ENCODE results near the gene OR6C74. TPM values are rescaled to one million over a fixed set of nuclear protein-coding genes. Genes with fewer than 3 reads are reported as not detected.

Gene OR6C74
- not detected for total RNA-seq
- polyA plus RNA-seq = not detected

GRCh38 chr12:55244309-55244708 lies at the start of gene OR6C74:
TSS of gene OR6C74 (plus strand) at chr12:55244609. CDS start at chr12:55247288, 2,679 bp downstream.
- WGBS, 2 donors = 86 to 90% methylated on average over 3 of the region's 3 CpGs
- no peak for FAIRE-seq

GRCh38 chr12:55220725-55221124 lies 23.7 kb upstream of the OR6C74 start, which contains the start of gene OR10A7:
TSS of gene OR10A7 (plus strand) at chr12:55221025. CDS start at chr12:55221025, 0 bp downstream.
- Histone ChIP-seq H3K27ac (no peak within 1 kb of the TSS), H3K36me3 (no peaks in the 10 kb centered on the region), H3K9me3 (no peaks in the 10 kb centered on the region), H3K4me3 (no peak within 1 kb of the TSS), H3K27me3 (no peaks in the 10 kb centered on the region), H3K4me1 (no peaks in the 10 kb centered on the region)
- ATAC-seq = no peak
- 70 to 74% methylated on average over 2 of the region's 2 CpGs for WGBS, 2 donors
- DNase-seq = no peak
- TF ChIP-seq CTCF (IDR thresholded peaks at IDR 0.05) = no peak
- intact Hi-C loops (cut with DNase I) = no loop called here
- FAIRE-seq = no peak

More at GRCh38 chr12:55244309-55244708, at the start of gene OR6C74:
- Histone ChIP-seq H3K4me1 (no peaks in the 10 kb centered on the region), H3K27me3 (peaks cover 0 to 4% (median 0%) of the 10 kb centered on the region in 4 donors), H3K36me3 (no peaks in the 10 kb centered on the region), H3K4me3 (no peak within 1 kb of the TSS), H3K9me3 (no peaks in the 10 kb centered on the region), H3K27ac (no peak within 1 kb of the TSS)
- no peak for TF ChIP-seq CTCF (IDR thresholded peaks at IDR 0.05)
- ATAC-seq = no peak
- intact Hi-C loops (cut with DNase I) = no loop called here
- no peak for DNase-seq

GRCh38 chr12:55226523-55226922 lies 17.9 kb upstream of the OR6C74 start:
- intact Hi-C loops (cut with DNase I) = no loop called here
- TF ChIP-seq CTCF (IDR thresholded peaks at IDR 0.05) = no peak
- Histone ChIP-seq H3K27me3 (no peaks in the 10 kb centered on the region), H3K4me3 (no peak overlapping the region), H3K27ac (no peak overlapping the region), H3K9me3 (no peaks in the 10 kb centered on the region), H3K4me1 (no peaks in the 10 kb centered on the region), H3K36me3 (no peaks in the 10 kb centered on the region)
- DNase-seq (no peak), FAIRE-seq (no peak), ATAC-seq (no peak)
- WGBS, 2 donors = 40 to 56% methylated on average over 1 of the region's 1 CpG

- DNase-seq (no peak), ATAC-seq (no peak), FAIRE-seq (no peak)
- intact Hi-C loops (cut with DNase I) = no loop called here
- Histone ChIP-seq H3K9me3 (no peaks in the 10 kb centered on the region), H3K27ac (no peak overlapping the region), H3K4me1 (no peaks in the 10 kb centered on the region), H3K4me3 (no peak overlapping the region), H3K27me3 (no peaks in the 10 kb centered on the region), H3K36me3 (no peaks in the 10 kb centered on the region)
- no peak for TF ChIP-seq CTCF (IDR thresholded peaks at IDR 0.05)
- WGBS, 2 donors = 34 to 36% methylated on average over 3 of the region's 3 CpGs
These were observed 16.8 kb upstream of the OR6C74 start for GRCh38 chr12:55227643-55228042.

- no peak for ATAC-seq
- intact Hi-C loops (cut with DNase I) = no loop called here
- 37 to 67% methylated on average over 1 of the region's 1 CpG for WGBS, 2 donors
These were observed 1.8 kb downstream of the OR6C74 start for GRCh38 chr12:55246159-55246558.

More at GRCh38 chr12:55246159-55246558, 1.8 kb downstream of the OR6C74 start:
- Histone ChIP-seq H3K4me3 (no peak overlapping the region), H3K36me3 (no peaks in the 10 kb centered on the region), H3K27ac (no peak overlapping the region), H3K27me3 (peaks cover 0 to 4% (median 0%) of the 10 kb centered on the region in 4 donors), H3K9me3 (no peaks in the 10 kb centered on the region), H3K4me1 (no peaks in the 10 kb centered on the region)
- TF ChIP-seq CTCF (IDR thresholded peaks at IDR 0.05) = no peak
- FAIRE-seq = no peak
- DNase-seq = no peak
